Sigmoid colon (tissue), 7 donors: Measurements from ENCODE around the gene ACP4. TPM values are rescaled to one million over a fixed set of nuclear protein-coding genes. Genes with fewer than 3 reads are reported as not detected.

ENCODE experiments used
- DNase-seq: peaks from one replicate; pipeline ENCODE4 v3.0.0-alpha.2; 2019
- H3K27ac ChIP-seq, 4 donors: fragments of 200-600 bp; sonication (generic); one replicate each; pipeline ENCODE4 v1.5.1; 2016 to 2019; ENCODE audit warnings: mild to moderate bottlenecking in 1 of 4
- H3K27me3 ChIP-seq, 3 donors: fragments of 200-600 bp; sonication (generic); one replicate each; pipeline ENCODE4 v1.5.1; 2019; ENCODE audit warnings: mild to moderate bottlenecking in 1 of 3
- H3K36me3 ChIP-seq, 4 donors: fragments of 200-600 bp; sonication (generic); one replicate each; pipeline ENCODE4 v1.5.1; 2016 to 2019
- H3K4me1 ChIP-seq, 4 donors: fragments of 200-600 bp; sonication (generic); one replicate each; pipeline ENCODE4 v1.5.1; 2017 to 2019
- H3K4me3 ChIP-seq, 4 donors: fragments of 200-600 bp; sonication (generic); one replicate each; pipeline ENCODE4 v1.5.1; 2017 to 2019; ENCODE audit warnings: mild to moderate bottlenecking in 2 of 4, moderate library complexity in 1 of 4
- H3K9me3 ChIP-seq, 4 donors: fragments of 200-600 bp in 3 of 4; sonication (generic) in 3 of 4; one replicate each; pipeline versions ENCODE4 v1.5.1 to v1.6.1; 2013 to 2019
- CTCF ChIP-seq, 4 experiments: fragments of 450-650 bp in 3 of 4; fragments of 200-600 bp in 1 of 4; IDR thresholded peaks; one replicate each; pipeline ENCODE4 v1.5.1; 2016 to 2019; ENCODE audit warnings: antibody characterized with exemption in 4 of 4, mild to moderate bottlenecking in 3 of 4, moderate library complexity in 2 of 4
- EP300 ChIP-seq, 4 donors: sonication (generic); formaldehyde crosslinking; IDR thresholded peaks; one replicate each; pipeline ENCODE4 v1.6.1; 2017; ENCODE audit warnings: antibody characterized with exemption in 4 of 4
- POLR2A ChIP-seq, 2 donors: fragments of 450-650 bp; IDR thresholded peaks; one replicate each; pipeline ENCODE4 v1.6.1; 2016; ENCODE audit warnings: antibody characterized with exemption in 2 of 2, mild to moderate bottlenecking in 2 of 2, moderate library complexity in 2 of 2
- POLR2AphosphoS5 ChIP-seq, 4 donors: sonication (generic); formaldehyde crosslinking; IDR thresholded peaks; one replicate each; pipeline ENCODE4 v1.6.1; 2017; ENCODE audit warnings: antibody characterized with exemption in 4 of 4
- WGBS, 2 donors: extraction: QIAGEN DNeasy Blood & Tissue Kit; methylation state at CpG; one replicate each; pipeline ENCODE4 v1.1.7; 2013; 5-methylcytosine and 5-hydroxymethylcytosine counted together
- intact Hi-C: fragments of 100-400 bp; cut with DNase I; formaldehyde crosslinking; loops from one replicate; pipeline ENCODE4 v1.15.1; 2023
- polyA plus RNA-seq, 3 donors: library from polyadenylated mRNA; stranded (reverse); fragments of 200-250 nt; gene quantifications; one replicate each; pipeline ENCODE4 v1.2.3, GENCODE V29; 2013
- total RNA-seq, 4 donors: library from RNA; depleted of rRNA; stranded (reverse); fragments of >200 nt; gene quantifications; one replicate each; pipeline ENCODE4 v1.1.0, GENCODE V29; 2016
- donor health status: healthy with polysubstance abuse.
- donor health status: Bipolar disorder and iron deficiency.
- donor health status: healthy.

The ACP4 gene
- total and polyA plus RNA-seq, 7 donors, result not detected

DNA sequence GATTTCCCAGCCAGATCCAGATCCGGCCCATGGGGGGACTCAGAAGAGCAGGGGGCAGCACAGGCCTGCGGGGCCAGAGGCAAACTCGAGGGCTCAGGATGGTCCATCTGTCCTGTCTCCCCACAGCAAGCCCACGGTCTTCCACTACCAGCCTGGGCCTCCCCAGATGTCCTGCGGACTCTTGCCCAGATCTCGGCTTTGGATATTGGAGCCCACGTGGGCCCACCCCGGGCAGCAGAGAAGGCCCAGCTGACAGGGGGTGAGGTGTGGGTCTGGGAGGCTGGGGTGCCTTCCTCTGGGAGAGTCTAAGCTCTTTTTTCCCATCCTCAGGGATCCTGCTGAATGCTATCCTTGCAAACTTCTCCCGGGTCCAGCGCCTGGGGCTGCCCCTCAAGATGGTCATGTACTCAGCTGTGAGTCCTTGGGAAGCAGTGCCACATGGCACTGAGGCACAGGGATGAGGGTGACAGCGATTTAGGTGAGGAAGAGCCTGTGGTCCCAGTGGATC, 3.4 kb downstream of the ACP4 start:
- 56 to 71% methylated on average over 11 of the region's 11 CpGs for WGBS, 2 donors
- no peak for DNase-seq
- no peaks in the 10 kb centered on the region for H3K4me1 ChIP-seq
- intact Hi-C loops, result no loop called here
- peaks cover 0 to 4% (median 0%) of the 10 kb centered on the region in 3 donors for H3K27me3 ChIP-seq
- H3K27ac ChIP-seq, result no peak overlapping the region
- no peak for TF ChIP-seq CTCF (IDR thresholded peaks at IDR 0.05)
- no peak for TF ChIP-seq EP300 (IDR thresholded peaks at IDR 0.05)
- TF ChIP-seq POLR2A (IDR thresholded peaks at IDR 0.05), result no peak
- TF ChIP-seq POLR2AphosphoS5 (IDR thresholded peaks at IDR 0.05), result no peak
- peaks cover 0 to 28% (median 6%) of the 10 kb centered on the region in 4 donors for H3K36me3 ChIP-seq
- no peak overlapping the region for H3K4me3 ChIP-seq
- no peaks in the 10 kb centered on the region for H3K9me3 ChIP-seq

- Histone ChIP-seq H3K36me3 (peaks cover 0 to 34% (median 9%) of the 10 kb centered on the region in 4 donors), H3K4me1 (no peaks in the 10 kb centered on the region), H3K27me3 (peaks cover 0 to 4% (median 0%) of the 10 kb centered on the region in 3 donors), H3K27ac (no peak overlapping the region), H3K4me3 (no peak overlapping the region), H3K9me3 (no peaks in the 10 kb centered on the region)
- intact Hi-C loops, result no loop called here
- no peak for DNase-seq
- 10 to 28% methylated on average over 16 of the region's 16 CpGs for WGBS, 2 donors
- TF ChIP-seq EP300 (IDR thresholded peaks at IDR 0.05) (no peak), CTCF (IDR thresholded peaks at IDR 0.05) (no peak), POLR2AphosphoS5 (IDR thresholded peaks at IDR 0.05) (no peak), POLR2A (IDR thresholded peaks at IDR 0.05) (no peak)
These were observed 4.1 kb downstream of the ACP4 start for GRCh38 chr19:50794074-50794875.

GRCh38 chr19:50794876-50795663, 4.9 kb downstream of the ACP4 start:
- TF ChIP-seq POLR2AphosphoS5 (IDR thresholded peaks at IDR 0.05) (no peak), POLR2A (IDR thresholded peaks at IDR 0.05) (no peak), CTCF (IDR thresholded peaks at IDR 0.05) (no peak), EP300 (IDR thresholded peaks at IDR 0.05) (no peak)
- no peak overlapping the region for H3K27ac ChIP-seq
- H3K36me3 ChIP-seq, result peaks cover 0 to 35% (median 9%) of the 10 kb centered on the region in 4 donors
- DNase-seq, result no peak
- 39 to 53% methylated on average over 18 of the region's 18 CpGs for WGBS, 2 donors
- H3K27me3 ChIP-seq, result peaks cover 0 to 4% (median 0%) of the 10 kb centered on the region in 3 donors
- no peaks in the 10 kb centered on the region for H3K9me3 ChIP-seq
- intact Hi-C loops, result no loop called here
- H3K4me1 ChIP-seq, result no peaks in the 10 kb centered on the region
- no peak overlapping the region for H3K4me3 ChIP-seq

DNA sequence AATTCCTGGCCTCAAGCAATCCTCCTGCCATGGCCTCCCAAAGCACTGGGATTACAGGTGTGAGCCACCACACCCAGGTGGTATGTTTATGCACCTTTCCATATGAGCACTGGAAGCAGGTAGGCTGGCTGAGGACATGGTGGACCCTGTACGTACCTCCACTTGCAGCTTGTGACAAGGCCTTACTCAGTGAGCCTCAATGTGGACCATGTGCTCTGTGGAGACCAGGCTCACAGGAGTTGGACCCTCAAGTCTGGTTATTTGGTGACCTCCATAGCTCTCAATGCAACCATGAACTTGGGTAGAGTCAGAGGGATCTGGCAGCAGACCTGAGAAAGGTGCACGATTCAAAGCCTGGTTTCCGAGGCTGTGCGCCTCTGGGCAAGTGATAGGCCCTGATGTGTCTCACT, 5.5 kb downstream of the ACP4 start:
- H3K4me1 ChIP-seq, result no peaks in the 10 kb centered on the region
- no peak for DNase-seq
- WGBS, 2 donors, result 78 to 84% methylated on average over 4 of the region's 4 CpGs
- H3K27me3 ChIP-seq, result peaks cover 0 to 4% (median 0%) of the 10 kb centered on the region in 3 donors
- no peaks in the 10 kb centered on the region for H3K9me3 ChIP-seq
- TF ChIP-seq CTCF (IDR thresholded peaks at IDR 0.05) (no peak), POLR2AphosphoS5 (IDR thresholded peaks at IDR 0.05) (no peak), POLR2A (IDR thresholded peaks at IDR 0.05) (no peak), EP300 (IDR thresholded peaks at IDR 0.05) (no peak)
- no peak overlapping the region for H3K27ac ChIP-seq
- intact Hi-C loops, result no loop called here
- H3K36me3 ChIP-seq, result peaks cover 0 to 35% (median 9%) of the 10 kb centered on the region in 4 donors
- H3K4me3 ChIP-seq, result no peak overlapping the region
